MM.1S (cell line): Measurements from ENCODE around the gene AIDA.
"Not testable (repeated sequence)": the region's sequence is repeated elsewhere in the genome, so short reads cannot be mapped to it uniquely, and the experiment has no call there.

Experiments used
- DNase-seq: peaks from one replicate; pipeline ENCODE4 v3.0.0-alpha.2; 2015
- H2AFZ ChIP-seq: fragments of 300-600 bp; sonication (generic); 2 replicates; pipeline ENCODE4 v1.6.0; 2016; ENCODE audit warnings: antibody characterized with exemption, low read length
- H3F3A ChIP-seq: fragments of 300-600 bp; sonication (generic); 2 replicates; pipeline ENCODE4 v1.6.1; 2016; ENCODE audit warnings: mild to moderate bottlenecking, antibody characterized with exemption, low read length, moderate library complexity, mixed read lengths; ENCODE audit not compliant: insufficient read depth
- H3K27ac ChIP-seq: fragments of 300-600 bp; sonication (generic); 2 replicates; pipeline ENCODE4 v1.5.1; 2016; ENCODE audit warnings: mild to moderate bottlenecking, low read length
- H3K27me3 ChIP-seq: fragments of 300-600 bp; sonication (generic); replicated peaks from 2 replicates; pipeline ENCODE4 v1.6.0; 2016; ENCODE audit warnings: low read length; ENCODE audit not compliant: insufficient read depth
- H3K36me3 ChIP-seq: fragments of 300-600 bp; sonication (generic); replicated peaks from 2 replicates; pipeline ENCODE4 v1.6.1; 2016; ENCODE audit warnings: mild to moderate bottlenecking, low read length, mixed read lengths; ENCODE audit not compliant: insufficient read depth
- H3K4me1 ChIP-seq: fragments of 300-600 bp; sonication (generic); 2 replicates; pipeline ENCODE4 v1.6.1; 2016; ENCODE audit warnings: low read length, mixed read lengths
- H3K4me2 ChIP-seq: fragments of 300-600 bp; sonication (generic); 2 replicates; pipeline ENCODE4 v1.6.0; 2016; ENCODE audit warnings: low read depth, low read length
- H3K4me3 ChIP-seq: fragments of 300-600 bp; sonication (generic); 2 replicates; pipeline ENCODE4 v1.5.1; 2016; ENCODE audit warnings: low read length, mixed read lengths
- H3K79me2 ChIP-seq: fragments of 300-600 bp; sonication (generic); 2 replicates; pipeline ENCODE4 v1.6.1; 2016; ENCODE audit warnings: mixed run types, low read length, mixed read lengths
- H3K9ac ChIP-seq: fragments of 300-600 bp; sonication (generic); 2 replicates; pipeline ENCODE4 v1.6.1; 2016; ENCODE audit warnings: low read length, mixed read lengths
- H3K9me2 ChIP-seq: fragments of 300-600 bp; sonication (generic); replicated peaks from 2 replicates; pipeline ENCODE4 v1.6.1; 2016; ENCODE audit warnings: mild to moderate bottlenecking, low read length, mixed read lengths; ENCODE audit not compliant: insufficient read depth
- H3K9me3 ChIP-seq: fragments of 300-600 bp; sonication (generic); replicated peaks from 2 replicates; pipeline ENCODE4 v1.6.1; 2016; ENCODE audit warnings: mild to moderate bottlenecking, low read length, mixed read lengths; ENCODE audit not compliant: insufficient read depth
- H4K20me1 ChIP-seq: fragments of 300-600 bp; sonication (generic); 2 replicates; pipeline ENCODE4 v1.6.1; 2016; ENCODE audit warnings: mild to moderate bottlenecking, low read length, moderate library complexity, mixed read lengths; ENCODE audit not compliant: insufficient read depth
- CTCF ChIP-seq: fragments of 300-600 bp; sonication (generic); IDR thresholded peaks from 2 replicates; pipeline ENCODE4 v1.5.1; 2016; ENCODE audit warnings: antibody characterized with exemption, low read length, mixed read lengths
- EZH2 ChIP-seq: fragments of 300-600 bp; sonication (generic); optimal IDR thresholded peaks from 2 replicates; pipeline ENCODE3; 2017; ENCODE audit warnings: low read depth, mild to moderate bottlenecking, antibody characterized with exemption, low read length, mixed read lengths
- EZH2phosphoT487 ChIP-seq: fragments of 300-600 bp; sonication (generic); IDR thresholded peaks from 2 replicates; pipeline ENCODE4 v1.6.1; 2018; ENCODE audit warnings: antibody characterized with exemption, low read length

Gene AIDA

GRCh38 chr1:222670110-222670509 lies 42.2 kb downstream of the AIDA start:
- Histone ChIP-seq H3K27me3 (no peaks in the 10 kb centered on the region), H3K4me3 (no peak overlapping the region), H3K79me2 (no peaks in the 10 kb centered on the region), H3K36me3 (no peaks in the 10 kb centered on the region), H2AFZ (no peak overlapping the region), H3K9ac (no peak overlapping the region), H3K9me2 (no peaks in the 10 kb centered on the region), H3K4me1 (no peaks in the 10 kb centered on the region), H3K27ac (no peak overlapping the region), H3K9me3 (no peaks in the 10 kb centered on the region), H3K4me2 (no peak overlapping the region), H4K20me1 (no peaks in the 10 kb centered on the region), H3F3A (no peaks in the 10 kb centered on the region)
- DNase-seq, result no peak
- TF ChIP-seq EZH2phosphoT487, result no peak
- TF ChIP-seq EZH2, result no peak
- TF ChIP-seq CTCF, result no peak

- H3K4me1 ChIP-seq, H3K27me3 ChIP-seq, H2AFZ ChIP-seq, H3K4me2 ChIP-seq, H3F3A ChIP-seq, H3K36me3 ChIP-seq, H3K79me2 ChIP-seq, H3K27ac ChIP-seq, H3K9me2 ChIP-seq, H3K9me3 ChIP-seq, DNase-seq, H3K4me3 ChIP-seq, H4K20me1 ChIP-seq, H3K9ac ChIP-seq: not testable (repeated sequence)
Measured at GRCh38 chr1:222669107-222669506, 43.2 kb downstream of the AIDA start.

GRCh38 chr1:222668184-222668583 lies 44.1 kb downstream of the AIDA start:
- H3K79me2 ChIP-seq, H3F3A ChIP-seq, H3K4me3 ChIP-seq, H3K36me3 ChIP-seq, H3K9me3 ChIP-seq, DNase-seq, H3K4me1 ChIP-seq, H3K9me2 ChIP-seq, H3K27me3 ChIP-seq, H2AFZ ChIP-seq, H3K4me2 ChIP-seq, H3K9ac ChIP-seq, H3K27ac ChIP-seq, H4K20me1 ChIP-seq: not testable (repeated sequence)

GRCh38 chr1:222665964-222666363 lies 46.3 kb downstream of the AIDA start:
- Histone ChIP-seq H4K20me1 (no peaks in the 10 kb centered on the region), H3K4me3 (no peak overlapping the region), H3F3A (no peaks in the 10 kb centered on the region), H3K27ac (no peak overlapping the region), H3K9me2 (no peaks in the 10 kb centered on the region), H2AFZ (no peak overlapping the region), H3K4me1 (no peaks in the 10 kb centered on the region), H3K27me3 (no peaks in the 10 kb centered on the region), H3K9ac (no peak overlapping the region), H3K79me2 (no peaks in the 10 kb centered on the region), H3K9me3 (no peaks in the 10 kb centered on the region), H3K36me3 (peaks cover 11% of the 10 kb centered on the region; the same call in 1 of the 2 replicates), H3K4me2 (no peak overlapping the region)
- TF ChIP-seq CTCF, result no peak
- no peak for TF ChIP-seq EZH2
- TF ChIP-seq EZH2phosphoT487, result no peak
- DNase-seq, result no peak
